A549 (cell line): ENCODE data around the gene SLC25A30. TPM values are rescaled to one million over a fixed set of nuclear protein-coding genes. Genes with fewer than 3 reads are reported as not detected.

ENCODE experiments used
- ATAC-seq, 2 experiments: fragments of 200-7000 bp in 1 of 2; fragments of >200 bp in 1 of 2; cut with Nextera tagmentation in 1 of 2; cut with Tn5 transposase in 1 of 2; 3 replicates each; pipeline versions ENCODE4 v1.8.0 to v1.9.1; 2018 to 2020; ENCODE audit warnings: mild to moderate bottlenecking in 1 of 2, moderate library complexity in 1 of 2
- CTCF ChIA-PET: fragments of 300-600 bp; sonication (Branson Sonifier 250); formaldehyde crosslinking; extraction: SDS; loops from one replicate; lab custom pipeline; 2021; ENCODE audit warnings: antibody characterized with exemption, inconsistent platforms; lab: Yijun Ruan, JAX
- POLR2A ChIA-PET: fragments of 350-600 bp; formaldehyde crosslinking; extraction: SDS; loops from one replicate; lab custom pipeline; 2021; ENCODE audit warnings: antibody characterized with exemption, inconsistent platforms; lab: Yijun Ruan, JAX
- DNase-seq, 2 experiments: peaks; one replicate each; pipeline versions ENCODE4 v3.0.0 to v3.0.0-alpha.2; 2011 to 2016; ENCODE audit warnings: low read depth in 1 of 2, low spot score in 1 of 2
- FAIRE-seq: peaks from 2 replicates; lab custom pipeline; 2011; peaks lifted over from hg19 to GRCh38; lab: Jason Lieb, UNC
- H3K27ac ChIP-seq, 2 experiments: fragments of >200 bp; sonication (Bioruptor Twin); formaldehyde crosslinking; 3 replicates each; pipeline ENCODE4 v1.5.1; 2016 to 2017
- H3K4me1 ChIP-seq: fragments of >200 bp; sonication (Bioruptor Twin); formaldehyde crosslinking; 3 replicates; pipeline ENCODE4 v1.6.1; 2016
- H3K4me2 ChIP-seq: fragments of >200 bp; sonication (Bioruptor Twin); formaldehyde crosslinking; 3 replicates; pipeline ENCODE4 v1.6.1; 2016
- H3K4me3 ChIP-seq: fragments of >200 bp; sonication (Bioruptor Twin); formaldehyde crosslinking; 3 replicates; pipeline ENCODE4 v1.5.1; 2016
- H3K9me3 ChIP-seq: fragments of >200 bp; sonication (Bioruptor Twin); formaldehyde crosslinking; 3 replicates; pipeline ENCODE4 v1.6.1; 2016
- CBX8 ChIP-seq: fragments of 200-600 bp; sonication (generic); IDR thresholded peaks from 2 replicates; pipeline ENCODE4 v1.6.1; 2016
- CEBPB ChIP-seq, 2 experiments: fragments of >200 bp in 1 of 2; sonication (Bioruptor Twin) in 1 of 2; formaldehyde crosslinking in 1 of 2; IDR thresholded peaks; 2 replicates each; pipeline ENCODE4 v1.6.1; 2012 to 2016
- CHD2 ChIP-seq: fragments of 150-350 bp; IDR thresholded peaks from 2 replicates; pipeline ENCODE4 v1.6.1; 2014; ENCODE audit warnings: low read length; ENCODE audit not compliant: partially characterized antibody
- EP300 ChIP-seq, 2 experiments: fragments of >200 bp; sonication (Bioruptor Twin); formaldehyde crosslinking; IDR thresholded peaks; 2 replicates in 1 of 2; 3 replicates in 1 of 2; pipeline ENCODE4 v1.6.1; 2016 to 2017
- ESRRA ChIP-seq: fragments of 150-350 bp; IDR thresholded peaks from 2 replicates; pipeline ENCODE4 v1.6.1; 2014; ENCODE audit warnings: mild to moderate bottlenecking, low read length, borderline replicate concordance
- FOXS1 ChIP-seq: fragments of 250-450 bp; sonication (Bioruptor Pico); IDR thresholded peaks from 2 replicates; pipeline ENCODE4 v1.5.0; 2020; ENCODE audit warnings: mild to moderate bottlenecking, moderate library complexity
- HDAC2 ChIP-seq: fragments of 200-600 bp; sonication (generic); IDR thresholded peaks from 2 replicates; pipeline ENCODE4 v1.6.1; 2016
- HEYL ChIP-seq: fragments of 250-450 bp; sonication (Bioruptor Pico); IDR thresholded peaks from 2 replicates; pipeline ENCODE4 v1.8.0; 2021; ENCODE audit warnings: mild to moderate bottlenecking, moderate library complexity
- HMGXB4 ChIP-seq: fragments of 250-450 bp; sonication (Bioruptor Pico); IDR thresholded peaks from 2 replicates; pipeline ENCODE4 v1.5.0; 2021; ENCODE audit warnings: mild to moderate bottlenecking, moderate library complexity, borderline replicate concordance
- HOXB13 ChIP-seq: fragments of 250-450 bp; sonication (Bioruptor Pico); IDR thresholded peaks from 2 replicates; pipeline ENCODE4 v1.5.0; 2020; ENCODE audit warnings: low read depth, mild to moderate bottlenecking, moderate library complexity
- HOXB5 ChIP-seq: fragments of 250-450 bp; sonication (Bioruptor Pico); IDR thresholded peaks from 2 replicates; pipeline ENCODE4 v1.5.0; 2020; ENCODE audit warnings: mild to moderate bottlenecking, moderate library complexity
- KDM1A ChIP-seq: fragments of 200-600 bp; sonication (generic); IDR thresholded peaks from 2 replicates; pipeline ENCODE4 v1.6.1; 2016; ENCODE audit warnings: low read depth, mild to moderate bottlenecking
- MAZ ChIP-seq: fragments of 150-350 bp; IDR thresholded peaks from 2 replicates; pipeline ENCODE4 v1.6.1; 2014; ENCODE audit warnings: antibody characterized with exemption, low read depth, low read length, borderline replicate concordance
- PBX3 ChIP-seq: IDR thresholded peaks from 2 replicates; pipeline ENCODE4 v1.6.1; 2012
- REST ChIP-seq: fragments of 200-600 bp; sonication (generic); IDR thresholded peaks from 2 replicates; pipeline ENCODE4 v1.6.1; 2016; ENCODE audit warnings: antibody characterized with exemption, mild to moderate bottlenecking, moderate library complexity
- USF2 ChIP-seq: fragments of 450-650 bp; IDR thresholded peaks from 2 replicates; pipeline ENCODE4 v1.6.1; 2014; ENCODE audit warnings: antibody characterized with exemption
- ZSCAN20 ChIP-seq: fragments of 250-450 bp; sonication (Bioruptor Pico); IDR thresholded peaks from 2 replicates; pipeline ENCODE4 v1.8.0; 2022; ENCODE audit warnings: mild to moderate bottlenecking, moderate library complexity
- WGBS: methylation state at CpG from one replicate; pipeline ENCODE4 v1.1.6; 2017; ENCODE audit errors: missing lambda C conversion rate; 5-methylcytosine and 5-hydroxymethylcytosine counted together
- polyA plus RNA-seq, 4 experiments: library from polyadenylated mRNA; depleted of rRNA in 3 of 4; stranded (reverse); fragments of >200 nt; fragmentation: RNase III in 1 of 4; extraction: RNeasy Plus Mini Kit Qiagen cat#74134 plus additional on column Dnase treatment in 1 of 4; gene quantifications; 2 replicates in 3 of 4; 3 replicates in 1 of 4; pipeline ENCODE4 v1.2.3, GENCODE V29; 2011 to 2017

Gene SLC25A30
- polyA plus RNA-seq, 2 of the 4 experiments (the other 2 are of a cell fraction) = 10.1 to 12.7 TPM

- Histone ChIP-seq H3K4me1 (peaks cover 8% of the 10 kb centered on the region; the same call in 1 of the 3 replicates), H3K27ac (peak overlapping the region; percentile 91 to 100), H3K4me3 (peak overlapping the region; percentile 90), H3K9me3 (no peaks in the 10 kb centered on the region), H3K4me2 (peak overlapping the region; percentile 81)
- ChIA-PET POLR2A (interaction anchor here (1.4 kb wide), 1 partner anchor 47 kb away, joined by 15 read pairs; the partner anchor contains the start of gene SLC25A30), CTCF (interaction anchor here (0.9 kb wide), 1 partner anchor 95 kb away, joined by 3 read pairs; no protein-coding TSS in a partner anchor)
- TF ChIP-seq MAZ (no peak), PBX3 (no peak), ESRRA (no peak)
- no peak for ATAC-seq
- no peak for FAIRE-seq
- no peak for DNase-seq
- WGBS = 81% methylated on average over 9 of the region's 9 CpGs
Observed at GRCh38 chr13:45464141-45464686, 46.0 kb upstream of the SLC25A30 start.

- H3K27ac ChIP-seq = no peak overlapping the region
- TF ChIP-seq HDAC2 (no peak), ZSCAN20 (no peak), FOXS1 (CRISPR knock-in tag) (no peak), USF2 (no peak), HMGXB4 (no peak), CHD2 (no peak), REST (no peak), CEBPB (IDR thresholded peaks at IDR 0.05) (no peak), HOXB5 (CRISPR knock-in tag) (no peak), HOXB13 (CRISPR knock-in tag) (no peak), EP300 (IDR thresholded peaks at IDR 0.05) (no peak), KDM1A (no peak), HEYL (CRISPR knock-in tag) (no peak), CBX8 (no peak)
- FAIRE-seq = no peak
- no peaks in the 10 kb centered on the region for H3K4me1 ChIP-seq
- H3K9me3 ChIP-seq = no peaks in the 10 kb centered on the region
- no peak for ATAC-seq
- no peak overlapping the region for H3K4me2 ChIP-seq
- 39% methylated on average over 2 of the region's 2 CpGs for WGBS
- H3K4me3 ChIP-seq = no peak overlapping the region
- ChIA-PET POLR2A (no interaction called here), CTCF (no interaction called here)
- DNase-seq = no peak
Observed at GRCh38 chr13:45456196-45456972, 38.2 kb upstream of the SLC25A30 start.
